Adrenal gland (tissue), 12 donors: Measurements from ENCODE around the gene NUP50. TPM values are rescaled to one million over a fixed set of nuclear protein-coding genes. Genes with fewer than 3 reads are reported as not detected.

ENCODE experiments used
- DNase-seq, 7 donors: peaks; one replicate each; pipeline ENCODE4 v3.0.0-alpha.2; 2019 to 2020
- H3K27ac ChIP-seq, 5 donors: fragments of 200-600 bp; sonication (generic) in 4 of 5; 1 replicate in 3 of 5; 2 replicates in 2 of 5; pipeline versions ENCODE4 v1.5.1 to v1.8.0; 2016 to 2020; ENCODE audit warnings: mild to moderate bottlenecking in 1 of 5
- H3K27me3 ChIP-seq: fragments of 200-600 bp; 2 replicates; pipeline ENCODE4 v1.8.0; 2021
- H3K36me3 ChIP-seq, 2 donors: fragments of 200-600 bp; replicated peaks in 1 of 2; 1 replicate in 1 of 2; 2 replicates in 1 of 2; pipeline versions ENCODE4 v1.5.1 to v1.8.0; 2018 to 2022
- H3K4me1 ChIP-seq, 2 donors: fragments of 200-600 bp; replicated peaks in 1 of 2; 1 replicate in 1 of 2; 2 replicates in 1 of 2; pipeline versions ENCODE4 v1.5.1 to v1.8.0; 2018 to 2021
- H3K4me3 ChIP-seq, 4 donors: fragments of 200-600 bp; sonication (generic) in 3 of 4; one replicate each; pipeline ENCODE4 v1.5.1; 2016 to 2018
- H3K9me3 ChIP-seq, 3 donors: fragments of 200-600 bp; sonication (generic) in 1 of 3; replicated peaks in 1 of 3; 1 replicate in 2 of 3; 2 replicates in 1 of 3; pipeline versions ENCODE4 v1.5.1 to v1.8.0; 2016 to 2021
- CTCF ChIP-seq, 6 experiments: fragments of 450-650 bp in 4 of 6; fragments of 200-600 bp in 2 of 6; sonication (generic) in 1 of 6; IDR thresholded peaks; 1 replicate in 5 of 6; 2 replicates in 1 of 6; pipeline versions ENCODE4 v1.5.1 to v1.8.0; 2016 to 2021; ENCODE audit warnings: antibody characterized with exemption in 6 of 6, mild to moderate bottlenecking in 2 of 6, moderate library complexity in 1 of 6
- POLR2A ChIP-seq, 2 donors: fragments of 450-650 bp; IDR thresholded peaks; one replicate each; pipeline ENCODE4 v1.6.1; 2017; ENCODE audit warnings: antibody characterized with exemption in 2 of 2, mild to moderate bottlenecking in 2 of 2, moderate library complexity in 1 of 2
- WGBS, 4 donors: extraction: QIAGEN DNeasy Blood & Tissue Kit in 2 of 4; methylation state at CpG; one replicate each; pipeline versions ENCODE4 v1.1.5 to v1.1.7; 2013 to 2017; 5-methylcytosine and 5-hydroxymethylcytosine counted together
- intact Hi-C, 2 donors: fragments of 100-400 bp; cut with DNase I; formaldehyde crosslinking; loops; one replicate each; pipeline versions ENCODE4 v1.14.1 to v1.15.0; 2022 to 2023
- polyA plus RNA-seq, 3 donors: library from polyadenylated mRNA; stranded (reverse); fragments of 200-250 nt in 2 of 3; fragments of 350-450 nt in 1 of 3; fragmentation: Illumina TruSeq in 1 of 3; extraction: RNeasy Lipid Tissue Mini Kit (QIAGEN cat#74804) in 1 of 3; gene quantifications; one replicate each; pipeline ENCODE4 v1.2.3, GENCODE V29; 2013 to 2014
- total RNA-seq, 9 donors: library from RNA; depleted of rRNA in 4 of 9; stranded (reverse); fragments of >200 nt in 4 of 9; fragments of 120-200 nt in 1 of 9; fragmentation: NEBNext Ultra II Directional in 1 of 9; extraction: Animal tissue kit (Norgen Biotek cat#: 25700) in 1 of 9; gene quantifications; one replicate each; pipeline versions ENCODE4 v1.1.0 to v1.2.4, GENCODE V29; 2013 to 2023
- donor health status: healthy with polysubstance abuse.
- donor health status: Bipolar disorder and iron deficiency.
- donor health status: DM: yes; HTN: yes; CAD: no.
- donor health status: DM: no; HTN: no; CAD: no.
- donor health status: DM: no; HTN: no; CAD: no.
- donor health status: DM: yes; HTN: yes; CAD: no.

NUP50 gene
- total and polyA plus RNA-seq, 12 donors = 14.9 to 126 (median 64.6) TPM

- 70 to 79% (median 75%) methylated on average over 15 to 26 of the region's 26 CpGs for WGBS, 4 donors
- H3K4me1 ChIP-seq = peaks cover 5 to 24% of the 10 kb centered on the region in 2 donors
- no peaks in the 10 kb centered on the region for H3K36me3 ChIP-seq
- H3K27me3 ChIP-seq = no peaks in the 10 kb centered on the region
- DNase-seq = peak in 6 of 7 donors; percentile 36 to 77 (median 69)
- intact Hi-C loops = no loop called here
- TF ChIP-seq CTCF (IDR thresholded peaks at IDR 0.05) (no peak), POLR2A (IDR thresholded peaks at IDR 0.05) (no peak)
- H3K27ac ChIP-seq = peak overlapping the region in 2 of 5 donors; percentile 63 to 87
- H3K9me3 ChIP-seq = no peaks in the 10 kb centered on the region
- H3K4me3 ChIP-seq = no peak overlapping the region
Measured at GRCh38 chr22:45225732-45226502, 62.2 kb downstream of the NUP50 start.

DNA sequence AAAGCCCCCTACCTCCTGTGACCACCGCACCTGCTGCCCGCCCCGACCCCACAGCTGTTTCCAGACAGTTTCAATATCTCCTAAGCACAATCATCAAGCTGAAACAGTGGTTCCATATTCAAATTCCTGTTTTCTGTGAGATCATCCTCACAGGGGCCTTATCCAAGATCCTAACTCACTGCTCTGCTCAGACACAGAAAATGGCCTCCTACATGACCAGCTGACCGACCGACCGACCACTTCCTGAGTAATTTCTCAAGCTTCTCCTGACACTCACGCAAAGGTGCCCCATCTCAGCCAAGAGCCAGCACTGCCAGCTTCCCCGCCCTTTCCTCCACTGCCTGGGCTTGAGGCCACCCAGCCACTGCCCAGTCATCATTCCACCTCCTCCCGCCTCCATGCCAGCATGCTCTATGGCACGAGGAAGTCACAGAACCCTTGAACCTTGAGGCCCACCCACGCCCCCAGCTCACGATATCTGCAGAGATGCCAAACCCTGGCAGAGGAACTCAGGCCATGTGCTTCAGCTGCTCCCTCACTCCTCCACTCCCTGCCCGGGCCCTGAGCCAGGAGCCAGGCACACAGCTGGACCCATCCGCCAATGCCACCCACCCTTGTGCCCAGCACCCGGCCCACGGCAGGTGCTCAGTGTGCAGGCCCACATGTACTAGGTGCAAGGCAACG, 62.9 kb downstream of the NUP50 start:
- Histone ChIP-seq H3K9me3 (no peaks in the 10 kb centered on the region), H3K36me3 (no peaks in the 10 kb centered on the region), H3K27me3 (no peaks in the 10 kb centered on the region), H3K4me3 (no peak overlapping the region), H3K27ac (peak overlapping the region in 2 of 5 donors; percentile 63 to 87), H3K4me1 (peaks cover 5 to 24% of the 10 kb centered on the region in 2 donors)
- intact Hi-C loops = no loop called here
- 57 to 65% (median 61%) methylated on average over 12 to 17 of the region's 17 CpGs for WGBS, 4 donors
- DNase-seq = peak in 5 of 7 donors; percentile 49 to 76 (median 67)
- TF ChIP-seq CTCF (IDR thresholded peaks at IDR 0.05) (no peak), POLR2A (IDR thresholded peaks at IDR 0.05) (peak in 1 of 2 donors; percentile 21)

DNA sequence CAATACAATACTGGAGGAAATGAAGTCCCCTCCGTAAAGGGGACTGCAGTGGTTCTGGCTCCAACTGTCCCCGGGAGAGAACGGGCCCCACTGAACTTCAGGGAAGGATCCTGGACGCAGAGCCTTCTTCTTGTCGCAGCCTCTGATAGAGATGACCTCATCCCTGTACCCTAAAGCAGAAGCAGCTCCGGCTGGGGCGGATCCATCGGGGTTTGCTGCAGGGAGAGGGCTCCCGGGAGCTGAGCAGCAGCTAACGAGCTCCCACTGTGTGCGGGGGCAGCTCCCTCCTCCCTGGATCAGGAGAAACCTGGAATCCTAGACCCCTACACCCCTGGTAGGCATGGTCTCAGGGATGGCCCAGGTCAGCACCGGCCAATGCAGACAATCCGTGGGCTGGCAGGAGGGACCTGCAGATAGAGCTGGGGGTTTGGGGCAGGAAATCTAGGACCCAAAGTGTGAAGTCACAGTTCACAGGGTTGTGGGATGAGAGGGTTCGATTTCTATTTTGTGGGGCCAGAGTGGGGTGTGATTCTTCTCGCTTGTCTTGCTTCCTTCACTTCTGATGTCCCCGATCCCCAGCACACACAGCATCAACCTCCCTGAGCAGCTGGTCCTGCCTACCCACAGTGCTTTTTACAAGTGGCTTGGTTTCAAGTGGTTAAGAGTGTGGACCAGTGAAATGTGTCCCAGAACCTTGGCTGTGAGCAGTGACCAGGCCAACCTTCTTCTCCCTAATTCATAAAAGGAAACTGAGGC, 64.1 kb downstream of the NUP50 start:
- H3K36me3 ChIP-seq = no peaks in the 10 kb centered on the region
- H3K27ac ChIP-seq = peak overlapping the region in 2 of 5 donors; percentile 30 to 87
- TF ChIP-seq CTCF (IDR thresholded peaks at IDR 0.05) (no peak), POLR2A (IDR thresholded peaks at IDR 0.05) (no peak)
- H3K4me1 ChIP-seq = peaks cover 5 to 21% of the 10 kb centered on the region in 2 donors
- 78 to 88% (median 82%) methylated on average over 7 to 16 of the region's 16 CpGs for WGBS, 4 donors
- intact Hi-C loops = no loop called here
- H3K9me3 ChIP-seq = no peaks in the 10 kb centered on the region
- H3K4me3 ChIP-seq = no peak overlapping the region
- DNase-seq = peak in 2 of 7 donors; percentile 30 to 32
- H3K27me3 ChIP-seq = no peaks in the 10 kb centered on the region

DNA sequence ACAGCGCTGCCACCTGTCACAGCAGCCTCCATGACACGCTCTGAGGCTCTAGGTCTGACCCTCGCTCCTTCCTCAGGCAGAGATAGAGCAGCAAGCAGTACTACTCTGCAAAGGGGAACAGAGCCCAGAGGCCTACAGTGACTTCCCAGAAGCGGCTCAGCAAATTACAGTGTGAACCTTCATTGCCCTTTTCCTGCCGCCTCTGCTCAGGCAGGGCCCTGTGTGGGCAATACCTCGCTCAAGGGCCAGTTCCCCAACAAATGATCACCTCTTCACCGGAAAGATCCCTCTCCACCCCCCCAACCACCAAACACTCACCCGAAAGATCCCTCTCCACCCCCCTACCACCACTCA, 64.7 kb downstream of the NUP50 start:
- H3K4me1 ChIP-seq = peaks cover 2 to 19% of the 10 kb centered on the region in 2 donors
- no peaks in the 10 kb centered on the region for H3K9me3 ChIP-seq
- H3K27ac ChIP-seq = peak overlapping the region in 2 of 5 donors; percentile 30 to 87
- DNase-seq = peak in 1 of 7 donors; percentile 27
- H3K4me3 ChIP-seq = no peak overlapping the region
- WGBS, 4 donors = 79 to 90% (median 86%) methylated on average over 8 of the region's 8 CpGs
- no peaks in the 10 kb centered on the region for H3K27me3 ChIP-seq
- TF ChIP-seq CTCF (IDR thresholded peaks at IDR 0.05) = no peak
- TF ChIP-seq POLR2A (IDR thresholded peaks at IDR 0.05) = no peak
- intact Hi-C loops = no loop called here
- no peaks in the 10 kb centered on the region for H3K36me3 ChIP-seq
